Sigmoid colon (tissue), 4 donors: ENCODE measurements around the gene TMEM225B.

Experiments
- CTCF ChIP-seq, 4 experiments: fragments of 450-650 bp in 3 of 4; fragments of 200-600 bp in 1 of 4; IDR thresholded peaks; one replicate each; pipeline ENCODE4 v1.5.1; 2016 to 2019; ENCODE audit warnings: antibody characterized with exemption in 4 of 4, mild to moderate bottlenecking in 3 of 4, moderate library complexity in 2 of 4
- EP300 ChIP-seq, 4 donors: sonication (generic); formaldehyde crosslinking; IDR thresholded peaks; one replicate each; pipeline ENCODE4 v1.6.1; 2017; ENCODE audit warnings: antibody characterized with exemption in 4 of 4
- POLR2A ChIP-seq, 2 donors: fragments of 450-650 bp; IDR thresholded peaks; one replicate each; pipeline ENCODE4 v1.6.1; 2016; ENCODE audit warnings: antibody characterized with exemption in 2 of 2, mild to moderate bottlenecking in 2 of 2, moderate library complexity in 2 of 2
- POLR2AphosphoS5 ChIP-seq, 4 donors: sonication (generic); formaldehyde crosslinking; IDR thresholded peaks; one replicate each; pipeline ENCODE4 v1.6.1; 2017; ENCODE audit warnings: antibody characterized with exemption in 4 of 4

- no peak for TF ChIP-seq EP300 (IDR thresholded peaks at IDR 0.05)
- no peak for TF ChIP-seq CTCF (IDR thresholded peaks at IDR 0.05)
- no peak for TF ChIP-seq POLR2A (IDR thresholded peaks at IDR 0.05)
- no peak for TF ChIP-seq POLR2AphosphoS5 (IDR thresholded peaks at IDR 0.05)
Observed at GRCh38 chr7:99561737-99562051, 36.4 kb upstream of the TMEM225B start.
